KMS-11 (cell line): ENCODE measurements around the gene C17orf114.

Experiments
- H2AFZ ChIP-seq: fragments of 200-600 bp; sonication (generic); 2 replicates; pipeline ENCODE4 v1.6.1; 2016; ENCODE audit warnings: antibody characterized with exemption, mixed run types, low read depth
- H3K27ac ChIP-seq: fragments of 200-600 bp; sonication (generic); 2 replicates; pipeline ENCODE4 v1.6.1; 2016; ENCODE audit warnings: mild to moderate bottlenecking, mixed run types
- H3K27me3 ChIP-seq: fragments of 200-600 bp; sonication (generic); 2 replicates; pipeline ENCODE4 v1.6.1; 2017; ENCODE audit warnings: mild to moderate bottlenecking, low read depth, mixed run types, moderate library complexity; ENCODE audit not compliant: insufficient read depth
- H3K36me3 ChIP-seq: fragments of 200-600 bp; sonication (generic); 2 replicates; pipeline ENCODE4 v1.6.1; 2017; ENCODE audit warnings: mild to moderate bottlenecking, mixed run types; ENCODE audit not compliant: insufficient read depth
- H3K4me1 ChIP-seq: fragments of 200-600 bp; sonication (generic); 2 replicates; pipeline ENCODE4 v1.6.1; 2016; ENCODE audit warnings: mild to moderate bottlenecking, low read depth, mixed run types; ENCODE audit not compliant: poor library complexity, severe bottlenecking
- H3K4me2 ChIP-seq: fragments of 200-600 bp; sonication (generic); 2 replicates; pipeline ENCODE4 v1.7.0; 2016; ENCODE audit warnings: mild to moderate bottlenecking, mixed run types
- H3K4me3 ChIP-seq: fragments of 200-600 bp; sonication (generic); IDR thresholded peaks from 2 replicates; pipeline ENCODE4 v1.6.1; 2017; ENCODE audit warnings: low read depth, low read length, mixed read lengths; ENCODE audit not compliant: insufficient read depth
- H3K79me2 ChIP-seq: fragments of 200-600 bp; sonication (generic); 2 replicates; pipeline ENCODE4 v1.6.1; 2016; ENCODE audit warnings: low read depth, mixed run types; ENCODE audit not compliant: insufficient read depth
- H3K9ac ChIP-seq: fragments of 200-600 bp; sonication (generic); 2 replicates; pipeline ENCODE4 v1.6.1; 2016; ENCODE audit warnings: mild to moderate bottlenecking, mixed run types
- H4K20me1 ChIP-seq: fragments of 200-600 bp; sonication (generic); 2 replicates; pipeline ENCODE4 v1.6.1; 2016; ENCODE audit warnings: mild to moderate bottlenecking, mixed run types; ENCODE audit not compliant: insufficient read depth
- CTCF ChIP-seq: fragments of 200-600 bp; sonication (generic); conservative IDR thresholded peaks from 2 replicates; pipeline ENCODE4 v1.6.1; 2017; ENCODE audit warnings: low read depth, mild to moderate bottlenecking, antibody characterized with exemption, low read length, moderate library complexity, mixed read lengths

The C17orf114 gene

GRCh38 chr17:4777969-4778760 lies 24.0 kb downstream of the C17orf114 start:
- H3K4me2 ChIP-seq = no peak overlapping the region
- no peak overlapping the region for H3K9ac ChIP-seq
- no peaks in the 10 kb centered on the region for H4K20me1 ChIP-seq
- H3K27me3 ChIP-seq = no peaks in the 10 kb centered on the region
- no peak overlapping the region for H3K4me3 ChIP-seq
- no peaks in the 10 kb centered on the region for H3K79me2 ChIP-seq
- H2AFZ ChIP-seq = no peak overlapping the region
- TF ChIP-seq CTCF = no peak
- H3K36me3 ChIP-seq = no peaks in the 10 kb centered on the region
- H3K4me1 ChIP-seq = no peaks in the 10 kb centered on the region
- H3K27ac ChIP-seq = no peak overlapping the region

GRCh38 chr17:4772235-4772613 lies 29.9 kb downstream of the C17orf114 start:
- Histone ChIP-seq H3K36me3 (no peaks in the 10 kb centered on the region), H3K4me1 (no peaks in the 10 kb centered on the region), H3K4me3 (no peak overlapping the region), H2AFZ (no peak overlapping the region), H4K20me1 (no peaks in the 10 kb centered on the region), H3K27ac (no peak overlapping the region), H3K79me2 (no peaks in the 10 kb centered on the region), H3K4me2 (no peak overlapping the region), H3K27me3 (no peaks in the 10 kb centered on the region), H3K9ac (no peak overlapping the region)
- TF ChIP-seq CTCF = no peak

GRCh38 chr17:4771519-4772234 lies 30.5 kb downstream of the C17orf114 start, which contains the start of gene TM4SF5:
TM4SF5 (plus strand) TSS chr17:4771886; CDS start chr17:4771923, 37 bp downstream.
- H3K79me2 ChIP-seq = no peaks in the 10 kb centered on the region
- H2AFZ ChIP-seq = no peak within 1 kb of the TSS
- H3K36me3 ChIP-seq = no peaks in the 10 kb centered on the region
- no peak within 1 kb of the TSS for H3K4me3 ChIP-seq
- no peak for TF ChIP-seq CTCF
- H3K27ac ChIP-seq = no peak within 1 kb of the TSS
- no peaks in the 10 kb centered on the region for H4K20me1 ChIP-seq
- H3K4me1 ChIP-seq = no peaks in the 10 kb centered on the region
- H3K4me2 ChIP-seq = no peak within 1 kb of the TSS
- H3K27me3 ChIP-seq = no peaks in the 10 kb centered on the region
- no peak within 1 kb of the TSS for H3K9ac ChIP-seq

- no peak for TF ChIP-seq CTCF
- H2AFZ ChIP-seq = no peak overlapping the region
- no peaks in the 10 kb centered on the region for H3K27me3 ChIP-seq
- no peaks in the 10 kb centered on the region for H3K36me3 ChIP-seq
- no peak overlapping the region for H3K4me3 ChIP-seq
- H3K9ac ChIP-seq = no peak overlapping the region
- no peaks in the 10 kb centered on the region for H4K20me1 ChIP-seq
- no peak overlapping the region for H3K4me2 ChIP-seq
- H3K27ac ChIP-seq = no peak overlapping the region
- no peaks in the 10 kb centered on the region for H3K4me1 ChIP-seq
- H3K79me2 ChIP-seq = no peaks in the 10 kb centered on the region
Measured at GRCh38 chr17:4769628-4770027, 32.5 kb downstream of the C17orf114 start.
